NCI-H2171 treated with DMSO at 0.1 percent for 48 hours (cell line): ENCODE results near the gene KPNA3.

Experiments
- DNase-seq: peaks from one replicate; lab custom pipeline; 2025; lab: John Stamatoyannopoulos, UW

KPNA3 gene

DNA sequence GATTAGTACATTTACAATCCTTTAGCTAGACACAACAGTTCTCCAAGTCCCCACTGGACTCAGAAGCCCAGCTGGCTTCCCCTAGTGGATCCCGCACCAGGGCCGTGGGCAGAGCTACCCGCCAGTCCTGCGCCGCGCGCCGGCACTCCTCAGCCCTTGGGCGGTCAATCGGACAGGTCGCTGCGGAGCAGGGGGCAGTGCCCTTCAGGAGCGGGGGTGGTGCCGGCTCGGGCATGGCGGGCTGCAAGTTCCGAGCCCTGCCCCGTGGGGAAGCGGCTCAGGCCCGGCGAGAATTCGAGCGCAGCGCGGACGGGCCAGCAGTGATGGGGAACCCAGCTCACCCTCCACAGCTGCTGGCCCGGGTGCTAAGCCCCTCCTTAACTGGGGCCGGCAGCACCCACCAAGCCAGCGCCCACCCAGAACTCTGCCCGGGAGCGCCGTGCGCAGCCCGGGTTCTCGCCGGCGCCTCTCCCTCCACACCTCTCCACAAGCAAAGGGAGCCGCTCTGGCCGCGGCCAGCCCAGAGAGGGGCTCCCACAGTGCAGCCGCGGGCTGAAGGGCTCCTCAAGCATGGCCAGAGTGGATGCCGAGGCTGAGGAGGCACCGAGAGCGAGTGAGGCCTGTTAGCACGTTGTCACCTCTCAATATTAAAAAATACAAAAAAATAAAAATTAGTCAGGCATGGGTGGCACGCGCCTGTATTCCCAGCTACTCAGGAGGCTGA lies 114.1 kb downstream of the KPNA3 start:
- no peak for DNase-seq

DNA sequence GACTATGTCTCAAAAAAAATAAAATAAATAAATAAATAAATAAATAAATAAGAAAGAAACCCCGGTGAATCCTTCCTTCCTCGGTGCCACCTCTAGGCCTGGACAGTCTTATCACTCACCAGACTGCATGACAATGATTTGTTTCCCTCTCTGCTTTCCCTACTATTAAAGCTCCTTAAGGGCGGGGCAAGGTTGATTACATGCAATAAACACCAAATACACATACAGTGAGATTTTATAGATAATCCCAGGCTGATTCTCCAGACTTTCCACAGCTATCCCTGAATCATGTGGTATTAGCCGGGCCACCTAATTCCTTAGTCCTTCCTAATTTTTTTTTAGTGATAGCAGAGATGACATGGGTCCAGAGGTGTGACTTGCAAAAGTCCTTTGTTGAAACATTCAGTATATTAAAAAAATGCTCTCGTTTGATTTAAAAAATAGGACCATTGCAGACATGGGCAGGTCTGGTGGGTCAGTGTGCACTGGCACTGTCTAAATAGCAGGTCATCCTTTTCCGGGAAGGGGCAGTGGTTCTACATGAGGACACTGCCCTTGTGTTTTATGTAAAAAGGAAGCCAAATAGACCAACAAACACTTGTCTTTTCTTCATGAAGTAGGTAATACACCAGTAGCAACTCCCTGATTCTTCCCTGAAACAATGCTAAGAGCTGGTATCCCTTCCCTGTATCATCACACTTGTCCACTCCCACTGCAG lies 115.7 kb downstream of the KPNA3 start:
- no peak for DNase-seq

DNA sequence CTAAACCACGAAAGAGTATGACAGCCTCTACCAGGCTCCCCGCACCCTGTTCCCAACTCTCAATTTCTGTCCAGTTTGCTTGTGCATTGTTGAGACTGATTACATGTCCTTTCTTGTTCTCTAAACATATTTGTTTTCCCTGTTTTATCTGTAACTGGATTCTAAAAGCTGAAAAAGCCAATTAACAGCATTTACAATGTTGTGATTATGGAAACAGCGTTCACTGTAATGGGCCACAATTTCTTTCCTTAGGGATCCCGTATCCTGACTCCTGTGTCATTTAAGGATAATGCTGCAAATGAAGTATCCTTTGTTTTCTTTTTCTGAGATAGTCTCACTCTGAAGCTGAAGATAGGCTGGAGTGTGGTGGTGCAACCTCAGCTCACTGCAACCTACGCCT lies 121.7 kb downstream of the KPNA3 start:
- DNase-seq: no peak

DNA sequence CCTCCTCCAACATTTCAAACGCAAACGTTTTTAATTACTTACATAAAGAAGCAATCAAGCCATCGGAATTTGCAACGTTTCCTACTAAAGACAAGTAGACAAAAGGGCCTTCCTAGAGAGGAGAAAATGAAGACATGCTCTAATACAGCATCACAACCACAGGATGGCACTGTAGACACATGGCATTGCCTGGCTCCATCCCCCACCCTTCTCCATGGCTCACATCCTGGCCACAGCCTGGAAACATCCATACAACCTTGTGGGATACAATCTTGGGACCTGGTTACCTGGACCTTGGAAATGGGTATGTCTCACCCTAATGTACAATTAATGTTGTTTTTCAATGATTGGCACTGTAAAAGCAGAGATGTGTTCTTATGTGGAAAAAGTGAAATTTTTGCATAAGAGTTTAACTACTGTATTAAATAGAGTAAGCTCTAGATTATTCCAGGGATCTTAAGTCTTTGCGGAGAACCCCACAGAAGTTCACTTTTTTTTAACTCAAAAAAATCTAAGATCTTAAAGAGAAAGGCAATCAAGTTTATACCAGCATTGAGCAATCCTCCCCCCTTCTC lies 122.7 kb downstream of the KPNA3 start:
- peak; percentile 71 for DNase-seq

DNA sequence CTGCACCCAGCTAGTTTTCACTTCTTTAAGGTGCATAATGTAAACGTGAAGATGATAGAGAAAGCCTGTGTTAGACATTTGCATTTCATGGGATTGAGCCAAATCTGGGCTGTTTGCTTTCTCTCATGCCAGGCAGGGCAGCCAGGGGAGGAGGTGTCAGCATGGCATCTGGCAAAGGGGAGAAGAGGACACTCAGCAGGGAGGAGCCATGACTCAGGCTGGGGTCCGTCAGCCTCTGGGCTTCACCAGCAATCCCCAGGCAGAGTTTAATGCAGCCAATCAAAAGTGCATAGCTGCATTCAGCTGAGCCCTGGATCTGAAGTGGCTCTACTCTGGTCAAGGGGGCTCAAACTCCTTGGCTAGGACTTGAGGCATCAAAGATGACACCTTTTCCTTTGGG lies 124.7 kb downstream of the KPNA3 start:
- DNase-seq: no peak

DNA sequence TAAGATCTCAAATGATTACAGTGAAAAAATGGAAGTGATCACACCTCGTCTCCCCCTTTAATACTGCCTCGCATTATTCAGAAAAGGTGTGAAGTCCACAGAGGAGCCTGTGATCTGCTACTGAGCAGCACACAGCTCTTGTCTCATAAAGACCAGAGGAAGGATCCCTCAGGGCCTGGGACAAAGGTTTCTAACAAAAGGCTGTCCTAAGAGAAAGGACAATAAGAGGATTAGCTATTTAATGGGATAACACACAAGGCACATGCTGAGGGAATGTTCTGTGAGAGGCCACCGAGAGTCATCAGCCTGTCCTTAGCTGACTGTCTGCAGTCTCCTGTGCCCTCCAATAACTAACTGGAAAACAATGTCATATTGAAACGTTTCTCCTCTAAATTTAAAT lies 127.9 kb downstream of the KPNA3 start:
- DNase-seq: no peak

DNA sequence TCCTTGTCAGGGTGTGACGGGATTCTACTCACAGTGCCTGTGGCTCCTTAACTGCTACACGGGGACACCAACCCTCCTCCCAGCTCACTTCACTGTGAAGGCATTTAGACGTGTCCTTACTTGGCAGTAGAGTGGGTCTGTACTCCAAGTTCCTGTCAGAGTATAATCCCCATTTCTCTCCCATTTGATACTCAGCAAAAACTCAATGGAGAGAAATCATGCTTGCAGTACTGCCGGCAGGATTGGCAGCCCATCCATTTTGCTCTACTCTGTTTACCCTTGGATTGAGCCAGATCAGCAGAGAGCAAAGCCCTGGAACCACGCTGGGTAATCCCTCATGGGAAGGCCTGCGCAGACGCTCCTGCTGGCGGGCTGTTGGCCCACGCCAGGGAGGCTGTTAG lies 135.2 kb downstream of the KPNA3 start:
- no peak for DNase-seq

DNA sequence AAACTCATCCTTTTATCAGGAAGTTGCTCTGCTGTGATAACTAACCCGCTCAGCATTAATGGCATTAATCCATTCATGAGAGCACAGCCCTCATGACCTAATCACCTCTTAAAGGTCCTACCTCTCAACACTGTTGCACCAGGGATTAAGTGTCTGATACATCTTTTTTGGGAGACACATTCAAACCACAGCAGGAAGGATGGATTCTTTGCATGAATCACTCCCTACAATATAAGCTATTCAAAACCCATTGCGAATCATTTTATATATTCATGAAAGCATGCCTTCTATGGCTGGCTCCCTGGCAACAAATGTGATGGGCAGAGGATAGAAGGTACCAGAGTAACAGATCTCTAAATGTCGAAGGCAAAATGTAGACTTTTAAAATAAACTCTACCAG lies 136.6 kb downstream of the KPNA3 start:
- no peak for DNase-seq

DNA sequence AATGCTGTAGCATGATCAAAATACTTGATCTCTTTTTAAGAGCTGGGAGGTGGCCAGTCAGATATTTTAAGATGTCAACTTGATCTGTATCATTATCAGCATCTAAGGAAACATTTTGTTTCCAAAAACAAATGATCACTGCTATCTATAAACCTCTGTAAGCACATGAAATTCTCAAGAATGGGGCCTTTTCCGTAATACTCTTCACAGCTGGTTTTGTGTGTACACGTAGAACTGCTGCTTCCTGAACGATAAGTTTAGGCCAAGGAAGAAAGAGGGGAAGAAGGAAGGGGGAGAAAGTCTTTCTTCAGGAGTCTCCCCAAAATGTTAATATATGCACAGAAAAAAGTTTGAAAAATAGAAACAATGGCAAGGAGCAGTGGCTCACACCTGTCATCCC lies 138.5 kb downstream of the KPNA3 start:
- DNase-seq: no peak

DNA sequence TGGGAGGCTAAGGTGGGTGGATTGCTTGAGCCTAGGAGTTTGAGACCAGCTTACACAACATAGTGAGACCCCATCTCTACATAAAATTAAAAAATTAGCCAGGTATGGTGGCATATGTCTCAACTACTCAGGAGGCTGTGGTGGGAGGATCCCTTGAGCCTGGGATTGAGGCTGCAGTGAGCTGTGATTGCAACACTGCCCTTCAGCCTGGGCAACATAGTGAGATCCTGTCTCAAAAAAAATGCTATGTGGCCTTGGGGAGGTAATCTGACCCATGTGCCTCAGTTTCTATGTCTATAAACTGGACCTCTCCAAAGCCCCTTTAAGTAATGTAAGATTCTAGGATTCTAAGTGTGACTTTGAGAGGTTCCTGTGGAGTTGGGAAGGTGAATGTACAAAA lies 139.0 kb downstream of the KPNA3 start:
- no peak for DNase-seq

DNA sequence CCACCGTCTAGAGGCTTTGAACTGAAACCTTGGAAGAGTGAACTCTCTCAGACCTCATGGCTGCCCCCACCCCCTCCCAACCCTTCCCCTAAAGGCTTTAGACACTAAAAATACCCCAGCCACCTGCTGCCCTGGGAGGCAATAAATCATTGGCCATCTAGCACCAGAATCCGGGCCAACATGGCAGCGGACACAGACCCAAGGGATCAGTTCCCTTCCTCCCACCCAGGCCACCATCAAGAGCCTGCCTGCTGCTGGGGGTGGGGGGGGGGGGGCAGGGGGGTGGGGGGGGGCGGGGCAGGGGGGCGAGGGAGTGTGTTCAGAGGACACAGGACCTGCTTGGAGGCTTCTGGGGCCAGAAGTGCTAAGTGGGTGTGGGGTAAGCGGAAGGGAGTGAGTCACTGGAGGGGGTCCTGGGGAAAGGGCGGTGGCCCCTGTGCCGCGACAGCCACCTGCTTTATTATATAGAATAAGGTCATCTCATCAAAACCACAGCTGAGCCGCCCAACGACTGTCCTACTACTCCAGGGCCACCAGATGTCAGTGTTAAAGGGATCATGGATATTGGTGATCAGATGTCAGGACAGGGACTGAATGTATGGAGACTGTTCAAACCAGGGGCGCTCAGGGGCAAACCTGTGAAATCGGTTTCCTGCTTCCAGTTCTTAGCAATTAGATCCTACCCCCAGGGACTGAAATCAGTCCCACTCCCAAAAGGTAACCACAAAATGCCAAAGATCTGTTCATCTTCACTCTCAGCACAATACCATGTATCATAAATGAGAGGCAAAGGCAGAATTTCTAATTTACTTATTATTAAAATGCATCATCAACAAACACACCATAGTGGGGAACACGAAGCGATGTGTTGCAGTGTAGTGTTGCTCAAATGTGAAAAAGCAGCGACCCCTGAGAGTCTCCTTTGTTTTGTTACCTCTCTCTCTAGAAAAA lies 139.9 kb downstream of the KPNA3 start:
- DNase-seq: peak; percentile 65

DNA sequence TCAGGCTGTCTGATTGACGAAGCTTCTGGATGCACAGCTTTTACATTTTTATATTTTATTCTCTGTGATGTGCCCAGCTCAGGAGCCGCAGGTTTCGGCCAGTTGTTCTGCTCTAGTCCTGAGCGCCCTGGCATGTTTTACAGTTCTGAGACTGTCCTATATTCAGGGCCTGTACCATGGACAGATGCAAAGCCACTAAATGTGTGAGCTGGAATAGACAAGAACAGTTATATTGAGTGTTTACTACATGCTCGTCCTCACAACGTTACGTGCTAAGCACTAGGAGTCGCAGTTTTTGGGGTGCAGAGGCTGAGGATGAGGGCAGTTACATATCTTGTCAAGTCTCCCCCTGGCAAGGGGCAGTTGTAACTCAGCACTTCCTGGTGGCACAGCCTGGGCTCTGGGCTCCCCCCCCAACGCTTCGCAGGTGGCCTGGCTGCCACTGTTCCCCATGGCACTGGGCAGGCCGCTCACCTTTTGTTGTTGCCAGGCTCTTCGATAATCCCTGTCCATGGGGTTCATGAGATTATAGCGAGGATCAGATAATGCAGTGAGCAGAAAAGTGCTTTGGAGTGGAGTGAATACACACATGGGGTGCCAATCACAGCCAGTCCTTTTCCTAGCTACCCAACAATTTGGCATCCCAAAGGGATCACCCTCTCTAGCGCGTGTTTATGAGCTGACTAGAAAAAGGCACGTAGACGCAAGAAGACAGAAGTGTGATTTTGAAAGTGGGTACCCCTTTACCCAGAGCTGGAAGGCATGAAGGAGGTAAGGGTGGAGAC lies 140.7 kb downstream of the KPNA3 start:
- no peak for DNase-seq

DNA sequence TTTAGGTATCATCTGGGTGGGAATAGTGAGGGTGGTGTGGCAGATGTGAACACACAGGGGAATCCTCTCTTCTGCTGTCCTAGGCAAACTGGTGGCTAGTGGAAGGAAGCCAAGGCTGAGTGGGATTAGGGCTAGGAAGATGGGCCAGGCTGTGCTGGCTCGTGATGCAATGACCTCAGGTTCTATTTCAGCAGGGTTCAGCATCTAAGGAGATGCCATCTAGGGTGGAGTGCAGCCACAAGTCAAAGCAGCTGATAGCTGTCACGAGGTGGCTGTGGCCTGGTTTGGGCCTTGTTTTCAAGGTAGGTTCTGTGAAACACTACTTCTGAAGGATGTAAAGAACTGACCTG lies 142.5 kb downstream of the KPNA3 start:
- DNase-seq: no peak
